Gastroesophageal sphincter (tissue), 3 donors: ENCODE results near the gene OR2D2.

Experiments used
- CTCF ChIP-seq, 4 experiments: fragments of 200-600 bp in 2 of 4; fragments of 450-650 bp in 2 of 4; sonication (generic) in 1 of 4; IDR thresholded peaks; one replicate each; pipeline ENCODE4 v1.5.1; 2017 to 2019; ENCODE audit warnings: antibody characterized with exemption in 4 of 4, mild to moderate bottlenecking in 2 of 4, moderate library complexity in 2 of 4
- POLR2A ChIP-seq, 2 donors: fragments of 450-650 bp; IDR thresholded peaks; one replicate each; pipeline ENCODE4 v1.6.1; 2017; ENCODE audit warnings: antibody characterized with exemption in 2 of 2, mild to moderate bottlenecking in 2 of 2, moderate library complexity in 1 of 2
- POLR2AphosphoS5 ChIP-seq: sonication (generic); formaldehyde crosslinking; IDR thresholded peaks from one replicate; pipeline ENCODE4 v1.6.1; 2017; ENCODE audit warnings: antibody characterized with exemption

- TF ChIP-seq CTCF (IDR thresholded peaks at IDR 0.05) (no peak), POLR2AphosphoS5 (no peak), POLR2A (IDR thresholded peaks at IDR 0.05) (no peak)
Measured at GRCh38 chr11:6932145-6932544, 39.8 kb upstream of the OR2D2 start.
